NCI-H2196 (cell line): Measurements from ENCODE around the gene CACNA1A.

ENCODE experiments used
- DNase-seq: peaks from one replicate; lab custom pipeline; 2025; ENCODE audit not compliant: unreplicated experiment; lab: John Stamatoyannopoulos, UW

The CACNA1A gene

DNA sequence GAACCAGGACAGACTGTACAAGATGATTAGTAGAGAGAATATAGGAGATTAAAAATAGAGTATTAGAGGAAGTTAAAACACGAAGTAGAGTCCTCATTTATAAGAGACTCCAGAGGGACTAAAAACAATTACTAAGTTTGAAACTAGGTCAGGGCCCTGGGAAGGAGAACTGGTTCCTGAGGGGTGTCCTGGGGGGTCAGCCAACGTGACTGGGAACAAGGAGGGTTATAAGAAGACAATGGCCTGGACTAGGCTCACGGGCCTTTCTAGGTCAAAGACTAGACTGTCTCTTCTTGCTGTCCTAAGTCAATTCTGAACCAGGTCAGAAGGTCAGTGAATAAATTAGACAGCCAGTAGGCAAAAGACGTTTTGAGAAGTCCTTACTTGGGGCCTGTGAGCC, 190.8 kb downstream of the CACNA1A start:
- DNase-seq: no peak

DNA sequence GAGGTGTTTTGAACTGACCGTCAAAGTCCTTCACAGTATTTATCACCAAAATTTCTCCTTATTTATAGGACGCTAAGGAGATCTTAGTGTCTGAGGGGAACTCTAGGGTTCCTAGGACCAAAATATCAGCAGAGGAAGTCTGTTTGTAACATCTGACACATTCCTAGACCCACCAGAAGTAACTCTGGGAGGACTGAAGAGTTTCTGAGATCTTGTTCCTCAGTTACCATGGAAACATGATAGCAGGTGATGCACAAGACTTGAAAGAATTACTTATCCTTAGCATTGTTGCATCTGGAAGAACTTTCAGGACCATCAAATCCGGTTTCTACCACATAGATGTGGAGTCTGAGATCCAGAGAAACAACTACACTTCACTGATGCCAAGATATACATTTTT, 191.5 kb downstream of the CACNA1A start:
- DNase-seq: no peak

DNA sequence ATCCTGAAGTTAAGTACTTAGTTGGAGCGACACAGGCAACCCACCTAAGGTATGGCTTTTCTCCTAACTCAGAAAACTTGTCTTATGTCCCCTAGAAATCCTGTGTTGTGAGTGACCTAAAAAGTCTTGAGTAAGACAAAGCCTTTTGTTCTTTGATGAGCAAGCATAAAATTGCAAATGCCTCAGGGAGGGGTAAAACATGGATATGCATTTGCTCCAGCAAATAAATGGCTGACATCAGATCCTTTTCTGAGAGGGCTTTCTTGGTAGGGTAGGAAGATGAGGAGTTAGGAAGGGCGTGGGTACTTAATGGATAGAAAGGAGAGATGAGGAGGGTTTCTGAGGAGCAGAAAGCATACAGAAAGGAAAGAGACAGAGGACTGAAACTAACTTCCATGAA, 192.4 kb downstream of the CACNA1A start:
- no peak for DNase-seq

GRCh38 chr19:13309864-13310263, 196.4 kb downstream of the CACNA1A start:
- no peak for DNase-seq

GRCh38 chr19:13303381-13304129, 202.7 kb downstream of the CACNA1A start:
- DNase-seq: no peak

GRCh38 chr19:13302526-13303270, 203.6 kb downstream of the CACNA1A start:
- no peak for DNase-seq

GRCh38 chr19:13301627-13302334, 204.5 kb downstream of the CACNA1A start:
- DNase-seq: no peak

GRCh38 chr19:13300421-13301030, 205.8 kb downstream of the CACNA1A start:
- no peak for DNase-seq

- DNase-seq: no peak
Observed at GRCh38 chr19:13299838-13300237, 206.4 kb downstream of the CACNA1A start.

GRCh38 chr19:13298565-13299481, 207.5 kb downstream of the CACNA1A start:
- no peak for DNase-seq

DNA sequence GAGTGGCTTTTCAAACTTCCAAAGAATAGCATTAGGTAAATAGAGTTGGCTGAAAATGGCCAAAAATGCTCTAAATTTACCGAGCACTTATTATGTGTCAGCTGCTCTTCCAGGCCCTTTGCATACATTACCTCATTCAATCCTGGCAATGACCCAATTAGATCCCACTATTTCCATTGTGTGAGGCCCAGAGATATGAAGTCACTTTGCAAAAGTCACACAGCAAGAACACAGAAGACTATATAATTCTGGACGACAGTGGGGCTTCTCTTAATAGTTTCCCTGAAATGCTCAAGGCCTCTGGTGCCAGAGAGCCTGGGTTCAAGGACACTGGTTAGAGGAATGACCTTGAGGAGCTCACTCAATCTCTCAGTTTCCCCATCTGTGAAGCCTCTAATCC, 209.3 kb downstream of the CACNA1A start:
- DNase-seq: no peak

- DNase-seq: no peak
Observed at GRCh38 chr19:13294812-13295567, 211.3 kb downstream of the CACNA1A start.

DNA sequence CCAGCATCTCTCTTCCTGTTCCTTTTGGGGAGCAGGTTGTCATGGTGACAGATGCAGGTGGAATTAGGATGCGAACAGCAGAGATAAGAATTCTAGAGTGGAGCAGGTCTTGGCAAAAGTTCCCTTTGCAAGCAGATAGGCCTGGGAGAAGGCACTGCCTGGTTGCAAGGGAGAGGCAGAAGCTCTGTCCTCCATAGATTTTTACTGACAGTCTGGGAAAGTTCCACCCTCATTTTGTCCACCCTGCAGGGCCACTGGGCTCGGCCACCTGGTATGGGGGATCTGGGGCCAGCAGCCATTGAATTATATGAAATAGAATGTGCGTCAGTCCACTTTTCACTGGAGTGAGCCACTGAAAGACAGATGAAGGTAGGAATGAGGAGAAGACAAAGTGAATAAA, 214.4 kb downstream of the CACNA1A start:
- DNase-seq: no peak

- DNase-seq: no peak
Observed at GRCh38 chr19:13290741-13291140, 215.5 kb downstream of the CACNA1A start.

DNA sequence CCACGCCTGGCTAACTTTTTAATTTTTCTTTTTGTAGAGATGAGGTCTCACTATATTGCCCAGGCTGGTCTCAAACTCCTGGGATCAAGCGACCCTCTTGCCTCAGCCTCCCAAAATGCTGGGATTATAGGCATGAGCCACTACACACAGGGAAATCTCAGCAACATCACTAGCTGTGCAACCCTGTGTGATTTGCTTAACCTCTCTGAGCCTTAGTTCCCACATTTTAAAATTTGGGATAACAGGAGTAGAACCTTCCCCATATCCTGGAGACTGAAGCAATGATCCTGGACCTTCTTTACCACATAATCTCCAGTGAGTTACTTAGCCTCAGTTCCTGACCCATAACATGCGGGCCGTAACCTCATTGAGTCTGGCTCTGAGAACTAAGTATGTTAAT, 217.0 kb downstream of the CACNA1A start:
- no peak for DNase-seq

DNA sequence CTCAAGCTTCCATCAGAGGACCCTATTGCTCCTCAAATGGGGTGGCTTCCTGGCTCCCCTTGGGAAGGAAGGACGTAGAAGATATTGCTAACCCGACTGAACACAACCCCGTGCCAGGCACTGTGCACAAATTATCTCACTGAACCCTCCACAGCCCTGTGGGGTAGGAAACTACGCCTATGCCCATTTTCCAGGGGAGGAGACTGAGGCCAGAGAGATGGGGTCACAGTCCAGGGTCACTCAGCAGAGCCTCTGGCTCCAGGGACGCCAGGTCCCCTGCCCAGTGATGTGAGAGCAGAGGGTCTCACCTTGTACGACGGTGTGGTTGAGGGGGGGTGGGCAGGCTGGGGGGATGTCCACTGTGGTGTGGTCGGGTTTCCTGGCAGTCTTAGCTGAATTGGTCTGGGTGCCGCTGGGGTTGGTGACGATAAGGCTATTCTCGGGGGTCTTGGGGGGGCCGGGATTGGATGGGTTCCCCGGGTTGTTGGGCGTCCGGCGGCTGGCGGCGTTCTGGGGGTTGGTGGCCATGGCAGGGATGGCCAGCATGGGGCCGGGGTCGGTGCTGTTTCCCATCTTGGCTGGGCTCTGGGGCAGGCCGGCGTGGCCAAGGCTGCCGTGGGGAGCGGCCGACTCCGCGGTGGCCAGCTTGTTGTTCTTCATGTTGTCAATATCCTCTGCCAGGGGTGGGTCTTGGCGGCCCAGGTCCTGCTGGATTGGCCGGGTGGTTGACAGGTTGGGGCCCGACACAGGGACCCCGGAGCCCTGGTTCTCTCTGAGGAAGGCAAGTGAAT, 219.9 kb downstream of the CACNA1A start:
- no peak for DNase-seq

DNA sequence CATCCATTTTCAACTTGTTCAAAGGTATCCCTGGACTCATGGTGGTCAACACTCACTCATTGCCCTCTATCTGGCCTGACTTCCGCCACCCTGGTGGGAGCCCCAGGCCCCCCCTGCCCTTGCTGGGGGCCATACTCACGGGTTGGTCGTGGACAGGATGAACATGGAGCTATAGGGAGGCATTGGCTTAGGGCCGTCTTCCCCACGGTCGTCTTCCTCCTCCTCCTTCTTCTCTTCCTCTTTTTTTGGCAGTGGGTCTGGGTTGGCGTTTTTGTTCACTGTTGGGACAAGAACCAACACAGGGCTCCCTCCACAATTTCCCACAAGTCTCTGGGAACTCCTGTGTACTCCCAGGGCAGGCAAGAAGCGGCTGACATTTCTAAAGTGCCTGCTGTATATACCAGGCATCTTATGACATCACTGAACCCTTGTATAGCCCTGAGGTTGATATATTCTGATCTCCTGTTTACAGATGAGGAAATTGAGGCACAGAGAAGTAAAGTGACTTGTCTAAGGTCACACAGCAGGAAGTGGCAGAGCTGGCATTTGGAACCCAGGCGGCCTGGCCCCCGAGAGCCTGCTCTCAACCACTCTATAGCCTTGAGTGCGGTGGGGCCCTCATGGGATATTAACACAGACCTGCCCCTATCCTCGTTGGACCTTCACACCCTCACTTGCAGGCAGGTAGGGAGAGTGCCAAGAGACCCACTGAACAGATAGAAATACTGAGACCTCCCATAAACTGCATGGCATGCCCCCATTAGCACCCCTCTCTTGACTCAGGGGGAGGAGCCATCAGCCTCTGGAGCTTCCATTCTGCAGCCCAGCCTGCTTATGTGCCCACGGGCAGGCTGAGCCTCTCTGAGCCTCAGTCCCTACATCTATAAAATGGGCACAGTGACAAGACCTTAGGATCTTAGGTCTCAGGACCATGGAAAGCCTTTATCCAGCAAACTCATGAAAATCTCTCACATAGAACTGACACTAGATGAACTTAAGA, 221.1 kb downstream of the CACNA1A start:
- no peak for DNase-seq

DNA sequence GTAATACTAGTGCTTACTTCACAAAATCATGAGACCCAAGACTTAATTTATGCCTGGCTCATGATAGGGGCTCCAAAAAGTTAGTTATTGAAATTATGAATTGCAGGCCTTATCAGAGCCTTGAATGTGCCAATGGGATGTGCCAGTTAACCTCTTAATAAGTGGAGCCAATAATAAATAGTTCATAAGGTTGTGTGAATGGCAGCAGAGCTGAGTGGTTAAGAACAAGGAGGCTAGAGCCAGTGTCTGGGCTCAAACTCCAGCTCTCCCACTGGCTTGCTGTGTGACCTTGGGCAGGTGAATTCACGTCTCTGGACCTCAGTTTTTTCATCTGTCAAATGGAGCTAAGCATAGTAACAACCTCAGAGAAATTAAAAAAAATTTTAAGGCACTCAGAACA, 222.4 kb downstream of the CACNA1A start:
- DNase-seq: no peak
